Esophagus squamous epithelium (tissue), 5 donors: ENCODE measurements around the gene CNDP2. TPM values are rescaled to one million over a fixed set of nuclear protein-coding genes. Genes with fewer than 3 reads are reported as not detected.

ENCODE experiments used
- DNase-seq: peaks from one replicate; lab custom pipeline; 2025; lab: John Stamatoyannopoulos, UW
- H3K27ac ChIP-seq, 4 donors: fragments of 200-600 bp; sonication (generic); one replicate each; pipeline ENCODE4 v1.5.1; 2016 to 2019; ENCODE audit warnings: mild to moderate bottlenecking in 1 of 4
- H3K27me3 ChIP-seq, 4 donors: fragments of 200-600 bp; sonication (generic); 1 replicate in 3 of 4; 2 replicates in 1 of 4; pipeline versions ENCODE4 v1.5.1 to v1.6.0; 2017 to 2021; ENCODE audit warnings: antibody characterized with exemption in 1 of 4
- H3K36me3 ChIP-seq, 3 donors: fragments of 200-600 bp; sonication (generic); one replicate each; pipeline ENCODE4 v1.5.1; 2016 to 2019
- H3K4me1 ChIP-seq, 3 donors: fragments of 200-600 bp; sonication (generic); one replicate each; pipeline ENCODE4 v1.5.1; 2017 to 2019
- H3K4me3 ChIP-seq, 4 donors: fragments of 200-600 bp; sonication (generic); 1 replicate in 3 of 4; 2 replicates in 1 of 4; pipeline ENCODE4 v1.5.1; 2016 to 2019; ENCODE audit warnings: mild to moderate bottlenecking in 2 of 4, moderate library complexity in 1 of 4
- H3K9me3 ChIP-seq, 3 donors: fragments of 200-600 bp; sonication (generic); one replicate each; pipeline ENCODE4 v1.5.1; 2016 to 2019
- CTCF ChIP-seq, 6 experiments: fragments of 450-650 bp in 4 of 6; fragments of 200-600 bp in 2 of 6; sonication (generic) in 2 of 6; IDR thresholded peaks; one replicate each; pipeline ENCODE4 v1.5.1; 2016 to 2019; ENCODE audit warnings: antibody characterized with exemption in 6 of 6, mild to moderate bottlenecking in 4 of 6, moderate library complexity in 4 of 6
- POLR2A ChIP-seq, 4 donors: fragments of 450-650 bp; IDR thresholded peaks; one replicate each; pipeline ENCODE4 v1.6.1; 2017; ENCODE audit warnings: antibody characterized with exemption in 4 of 4, mild to moderate bottlenecking in 4 of 4, moderate library complexity in 3 of 4
- WGBS, 2 donors: methylation state at CpG; one replicate each; pipeline ENCODE4 v1.1.5; 2018; 5-methylcytosine and 5-hydroxymethylcytosine counted together
- intact Hi-C: fragments of 100-400 bp; cut with DNase I; formaldehyde crosslinking; loops from one replicate; pipeline ENCODE4 v1.15.0; 2022
- total RNA-seq, 4 donors: library from RNA; depleted of rRNA; stranded (reverse); fragments of >200 nt; gene quantifications; one replicate each; pipeline ENCODE4 v1.1.0, GENCODE V29; 2016
- donor health status: DM: yes; HTN: yes; CAD: no.

Gene CNDP2
- total RNA-seq, 4 donors from 2014 or later, result 66.6 to 136 (median 87.9) TPM

- Histone ChIP-seq H3K36me3 (no peaks in the 10 kb centered on the region), H3K27ac (no peak overlapping the region), H3K27me3 (peaks cover 0 to 7% (median 0%) of the 10 kb centered on the region in 4 donors), H3K9me3 (no peaks in the 10 kb centered on the region), H3K4me1 (peaks cover 13 to 28% (median 18%) of the 10 kb centered on the region in 3 donors), H3K4me3 (no peak overlapping the region)
- no peak for DNase-seq
- no peak for TF ChIP-seq POLR2A (IDR thresholded peaks at IDR 0.05)
- TF ChIP-seq CTCF (IDR thresholded peaks at IDR 0.05), result peak; percentile 50 to 84 (median 72)
- WGBS, 2 donors, result 80% methylated on average over 1 of the region's 1 CpG; no CpG with 5 or more reads in 1 of the 2 donors
- intact Hi-C loops, result loop anchor here (5.0 kb wide), 1 partner anchor 141 kb away; no protein-coding TSS in a partner anchor
Observed at GRCh38 chr18:74493689-74494088, 2.5 kb upstream of the CNDP2 start.

GRCh38 chr18:74494514-74494913 is 1.6 kb upstream of the CNDP2 start:
- TF ChIP-seq POLR2A (IDR thresholded peaks at IDR 0.05), result no peak
- peaks cover 0 to 1% (median 0%) of the 10 kb centered on the region in 4 donors for H3K27me3 ChIP-seq
- no peaks in the 10 kb centered on the region for H3K9me3 ChIP-seq
- no peaks in the 10 kb centered on the region for H3K36me3 ChIP-seq
- peaks cover 17 to 36% (median 23%) of the 10 kb centered on the region in 3 donors for H3K4me1 ChIP-seq
- no peak for DNase-seq
- no peak overlapping the region for H3K27ac ChIP-seq
- 42 to 62% methylated on average over 1 of the region's 1 CpG for WGBS, 2 donors
- no peak overlapping the region for H3K4me3 ChIP-seq
- intact Hi-C loops, result loop anchor here (5.0 kb wide), 1 partner anchor 142 kb away; no protein-coding TSS in a partner anchor

GRCh38 chr18:74496508-74497323 is 553 bp downstream of the CNDP2 start:
- Histone ChIP-seq H3K4me3 (peak overlapping the region; percentile 82 to 94 (median 90)), H3K9me3 (no peaks in the 10 kb centered on the region), H3K27me3 (no peaks in the 10 kb centered on the region), H3K27ac (peak overlapping the region; percentile 96 to 98 (median 98)), H3K36me3 (peaks cover 0 to 8% (median 1%) of the 10 kb centered on the region in 3 donors), H3K4me1 (peaks cover 18 to 57% (median 24%) of the 10 kb centered on the region in 3 donors)
- DNase-seq, result no peak
- intact Hi-C loops, result no loop called here
- TF ChIP-seq CTCF (IDR thresholded peaks at IDR 0.05), result peak in 2 of 6 experiments; percentile 5 to 25
- no peak for TF ChIP-seq POLR2A (IDR thresholded peaks at IDR 0.05)
- 41 to 58% methylated on average over 3 to 4 of the region's 48 CpGs for WGBS, 2 donors

- TF ChIP-seq POLR2A (IDR thresholded peaks at IDR 0.05), result no peak
- TF ChIP-seq CTCF (IDR thresholded peaks at IDR 0.05), result no peak
- H3K27me3 ChIP-seq, result no peaks in the 10 kb centered on the region
- peaks cover 21 to 62% (median 27%) of the 10 kb centered on the region in 3 donors for H3K4me1 ChIP-seq
- H3K36me3 ChIP-seq, result peaks cover 0 to 14% (median 7%) of the 10 kb centered on the region in 3 donors
- peak overlapping the region; percentile 96 to 98 (median 98) for H3K27ac ChIP-seq
- WGBS, 2 donors, result 75 to 88% methylated on average over 7 to 8 of the region's 8 CpGs
- intact Hi-C loops, result no loop called here
- peak overlapping the region; percentile 82 to 94 (median 90) for H3K4me3 ChIP-seq
- no peak for DNase-seq
- H3K9me3 ChIP-seq, result no peaks in the 10 kb centered on the region
Observed at GRCh38 chr18:74497324-74497676, 1.1 kb downstream of the CNDP2 start.

GRCh38 chr18:74497778-74498177 is 1.6 kb downstream of the CNDP2 start:
- 55 to 75% methylated on average over 3 of the region's 3 CpGs for WGBS, 2 donors

More at GRCh38 chr18:74497778-74498177, 1.6 kb downstream of the CNDP2 start:
- peaks cover 0 to 19% (median 12%) of the 10 kb centered on the region in 3 donors for H3K36me3 ChIP-seq
- peaks cover 21 to 64% (median 27%) of the 10 kb centered on the region in 3 donors for H3K4me1 ChIP-seq
- intact Hi-C loops, result no loop called here
- no peak for DNase-seq
- no peaks in the 10 kb centered on the region for H3K9me3 ChIP-seq
- TF ChIP-seq CTCF (IDR thresholded peaks at IDR 0.05) (no peak), POLR2A (IDR thresholded peaks at IDR 0.05) (no peak)
- peak overlapping the region; percentile 96 to 98 (median 98) for H3K27ac ChIP-seq
- peak overlapping the region in 1 of 4 donors; percentile 94 for H3K4me3 ChIP-seq
- no peaks in the 10 kb centered on the region for H3K27me3 ChIP-seq
